Fibroblast of the aortic adventitia (primary cell): ENCODE measurements around the gene KRTAP5-1. TPM values are rescaled to one million over a fixed set of nuclear protein-coding genes. Genes with fewer than 3 reads are reported as not detected.
"Not testable (repeated sequence)": the region's sequence is repeated elsewhere in the genome, so short reads cannot be mapped to it uniquely, and the experiment has no call there.

Source experiments
- DNase-seq: peaks from one replicate; pipeline ENCODE4 v3.0.0-alpha.2; 2010; ENCODE audit warnings: low read depth
- H3K4me3 ChIP-seq: 2 replicates; pipeline ENCODE4 v1.5.1; 2011; ENCODE audit warnings: low read depth, mild to moderate bottlenecking, control low read depth, low read length, moderate library complexity
- CTCF ChIP-seq: IDR thresholded peaks from 2 replicates; pipeline ENCODE4 v1.5.1; 2011; ENCODE audit warnings: mild to moderate bottlenecking, low read length, control low read depth, inconsistent platforms; ENCODE audit not compliant: insufficient read depth
- total RNA-seq: library from RNA; depleted of rRNA; stranded (reverse); fragments of >200 nt; gene quantifications from 2 replicates; pipeline ENCODE4 v1.2.3, GENCODE V29; 2012; ENCODE audit warnings: low replicate concordance

The KRTAP5-1 gene
- total RNA-seq, 1 donor, result not detected

DNA sequence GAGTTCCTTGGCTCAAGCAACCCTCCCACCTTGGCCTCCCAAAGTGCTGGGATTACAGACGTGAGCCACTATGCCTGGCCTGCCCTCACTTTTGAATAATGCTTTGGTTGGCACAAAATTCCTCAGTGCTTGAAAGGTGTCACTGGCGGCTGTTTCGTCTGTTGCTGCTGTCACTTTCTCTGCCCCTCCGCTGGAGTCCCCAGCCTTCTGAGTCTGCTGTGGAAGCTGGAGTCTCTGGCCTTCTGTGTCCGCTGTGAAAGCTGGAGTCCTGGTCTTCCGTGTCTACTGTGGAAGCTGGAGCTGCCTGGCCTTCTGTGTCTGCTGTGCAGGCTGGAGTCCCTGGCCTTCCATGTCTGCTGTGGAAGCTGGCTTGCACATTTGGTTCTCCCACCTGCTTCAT is 4.9 kb upstream of the KRTAP5-1 start:
- H3K4me3 ChIP-seq, result no peak overlapping the region
- no peak for TF ChIP-seq CTCF
- DNase-seq, result no peak

GRCh38 chr11:1589191-1589963 is 4.3 kb upstream of the KRTAP5-1 start:
- DNase-seq, H3K4me3 ChIP-seq: not testable (repeated sequence)

DNA sequence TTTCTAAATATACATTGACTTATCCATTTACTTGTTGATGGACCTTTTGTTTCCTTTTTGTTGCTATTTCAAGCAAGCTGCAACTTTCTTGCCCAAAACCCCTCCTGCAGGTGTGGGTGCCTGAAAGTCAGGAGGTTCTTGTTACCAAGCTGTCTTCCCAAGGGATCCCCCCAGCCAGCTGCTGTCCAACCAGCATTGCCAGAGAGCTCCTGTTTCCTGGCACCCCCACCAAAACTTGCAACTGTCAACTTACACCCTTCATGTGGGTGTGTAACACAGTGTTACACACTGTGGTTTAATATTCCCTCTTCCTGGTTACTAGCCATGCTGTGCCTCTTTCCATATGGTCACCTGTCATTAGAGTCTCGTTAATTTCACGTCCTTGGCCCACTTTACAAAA is 1.6 kb upstream of the KRTAP5-1 start:
- TF ChIP-seq CTCF, result no peak
- H3K4me3 ChIP-seq, result no peak overlapping the region
- DNase-seq, result no peak

DNA sequence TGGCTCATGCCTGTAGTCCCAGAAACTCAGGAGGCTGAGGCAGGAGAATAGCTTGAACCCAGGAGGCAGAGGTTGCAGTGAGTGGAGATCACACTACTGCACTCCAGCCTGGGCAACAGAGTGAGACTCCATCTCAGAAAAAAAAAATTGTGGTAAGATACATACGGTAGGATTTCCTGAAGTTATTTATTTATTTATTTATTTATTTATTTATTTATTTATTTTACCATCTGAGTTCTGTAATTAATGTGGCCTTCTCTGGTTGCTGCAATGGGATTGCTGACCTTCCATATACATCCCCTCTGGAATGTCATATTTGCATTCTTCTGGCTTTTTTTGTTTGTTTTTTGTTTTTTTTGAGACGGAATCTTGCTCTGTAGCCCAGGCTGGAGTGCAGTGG is 2.2 kb downstream of the KRTAP5-1 start:
- DNase-seq, H3K4me3 ChIP-seq: not testable (repeated sequence)

DNA sequence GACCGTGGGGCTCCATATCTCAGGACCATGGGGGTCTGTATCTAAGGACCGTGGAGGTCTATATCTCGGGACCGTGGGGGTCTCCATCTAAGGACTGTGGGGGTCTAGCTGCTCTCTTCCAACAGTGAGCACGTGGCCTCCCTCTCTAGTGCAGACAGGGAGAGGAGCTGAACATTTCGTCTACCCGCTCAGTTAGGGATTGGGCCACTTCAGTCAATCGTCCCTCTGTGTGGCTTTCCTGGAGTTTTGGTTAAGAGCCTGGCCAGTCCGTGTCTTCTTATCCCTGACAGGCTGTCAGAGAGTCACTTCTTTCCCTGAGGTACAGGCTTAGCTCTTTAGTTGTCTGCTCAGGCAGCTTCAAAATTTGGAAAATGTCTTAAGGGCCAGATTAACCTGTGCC is 3.1 kb downstream of the KRTAP5-1 start:
- H3K4me3 ChIP-seq, result no peak overlapping the region
- TF ChIP-seq CTCF, result no peak
- no peak for DNase-seq

DNA sequence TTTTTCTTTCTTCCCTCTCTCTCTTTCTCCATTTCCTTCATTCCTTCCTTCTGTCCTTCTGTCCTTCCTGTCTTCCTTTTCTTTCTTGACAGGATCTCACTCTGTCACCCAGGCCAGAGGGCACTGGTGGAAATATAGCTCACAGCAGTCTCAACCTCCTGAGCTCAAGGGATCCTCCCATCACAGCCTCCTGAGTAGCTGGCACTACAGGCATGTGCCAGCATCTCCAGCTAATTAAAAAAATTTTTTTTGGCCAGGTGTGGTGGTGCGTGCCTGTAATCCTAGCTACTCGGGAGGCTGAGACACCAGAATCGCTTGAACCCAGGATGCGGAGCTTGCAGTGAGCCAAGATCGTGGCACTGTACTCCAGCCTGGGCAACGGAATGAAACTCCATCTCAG is 8.3 kb downstream of the KRTAP5-1 start:
- H3K4me3 ChIP-seq, result no peak overlapping the region
- DNase-seq, result no peak
- TF ChIP-seq CTCF, result no peak

GRCh38 chr11:1575756-1576155 is 9.3 kb downstream of the KRTAP5-1 start:
- not testable (repeated sequence) for H3K4me3 ChIP-seq

GRCh38 chr11:1574933-1575242 is 10.2 kb downstream of the KRTAP5-1 start:
- DNase-seq, result no peak
- no peak for TF ChIP-seq CTCF
- no peak overlapping the region for H3K4me3 ChIP-seq

More at GRCh38 chr11:1575756-1576155, 9.3 kb downstream of the KRTAP5-1 start:
- not testable (repeated sequence) for DNase-seq
